ENCODE data around the gene HSH2D.
"Not testable (repeated sequence)": the region's sequence is repeated elsewhere in the genome, so short reads cannot be mapped to it uniquely, and the experiment has no call there.

The HSH2D gene

DNA sequence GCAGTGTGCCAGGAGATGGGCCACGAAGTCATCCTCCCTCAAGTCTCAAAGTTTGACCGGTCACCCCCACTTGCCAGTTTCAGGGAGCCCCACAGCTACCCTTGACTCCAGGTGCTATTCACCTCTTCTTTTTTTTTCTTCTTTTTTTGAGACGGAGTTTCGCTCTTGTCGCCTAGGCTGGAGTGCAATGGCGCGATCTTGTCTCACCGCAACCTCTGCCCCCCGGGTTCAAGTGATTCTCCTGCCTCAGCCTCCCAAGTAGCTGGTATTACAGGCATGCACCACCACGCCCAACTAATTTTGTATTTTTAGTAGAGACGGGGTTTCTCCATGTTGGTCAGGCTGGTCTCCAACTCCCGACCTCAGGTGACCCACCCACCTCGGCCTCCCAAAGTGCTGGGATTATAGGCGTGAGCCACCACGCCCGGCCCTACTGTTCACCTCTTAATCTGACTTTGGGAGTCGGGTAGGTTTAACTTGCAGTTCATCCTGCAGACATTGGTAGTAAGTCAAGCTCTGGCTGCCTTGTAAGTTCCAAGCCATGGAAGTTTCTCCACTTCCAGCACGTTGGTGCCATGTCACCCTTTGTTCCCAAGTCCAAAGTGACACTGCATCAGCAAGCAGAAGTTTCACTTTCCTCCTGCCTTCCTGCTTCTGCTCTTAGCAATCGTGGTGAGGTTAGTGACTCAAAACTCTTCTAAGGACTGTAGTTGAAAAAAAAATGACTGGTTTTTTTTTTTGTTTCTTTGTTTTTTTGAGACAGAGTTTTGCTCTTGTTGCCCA lies 24.2 kb upstream of the HSH2D start:
- DNase-seq (ENCODE audit: low read depth in 2 of 2), result not testable (repeated sequence)

DNA sequence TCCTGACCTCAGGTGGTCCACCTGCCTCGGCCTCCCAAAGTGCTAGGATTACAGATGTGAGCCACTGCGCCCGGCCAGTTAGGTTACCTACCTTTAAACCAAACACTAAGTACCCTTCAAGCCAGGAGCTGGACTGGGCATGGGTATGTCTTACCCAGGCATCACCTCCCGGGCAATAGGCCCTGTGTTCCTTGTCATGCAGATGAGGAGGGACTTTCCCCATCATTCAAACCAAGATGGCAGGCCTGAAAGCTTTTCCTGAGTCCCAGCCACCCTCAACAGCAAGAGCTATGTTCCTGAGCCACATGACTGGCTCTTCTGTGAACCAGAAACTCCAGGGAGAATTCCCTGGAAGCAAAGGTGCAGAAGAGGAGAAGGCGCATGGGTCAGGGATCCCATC lies 22.3 kb upstream of the HSH2D start:
- DNase-seq (ENCODE audit: low read depth in 2 of 2), result no peak

DNA sequence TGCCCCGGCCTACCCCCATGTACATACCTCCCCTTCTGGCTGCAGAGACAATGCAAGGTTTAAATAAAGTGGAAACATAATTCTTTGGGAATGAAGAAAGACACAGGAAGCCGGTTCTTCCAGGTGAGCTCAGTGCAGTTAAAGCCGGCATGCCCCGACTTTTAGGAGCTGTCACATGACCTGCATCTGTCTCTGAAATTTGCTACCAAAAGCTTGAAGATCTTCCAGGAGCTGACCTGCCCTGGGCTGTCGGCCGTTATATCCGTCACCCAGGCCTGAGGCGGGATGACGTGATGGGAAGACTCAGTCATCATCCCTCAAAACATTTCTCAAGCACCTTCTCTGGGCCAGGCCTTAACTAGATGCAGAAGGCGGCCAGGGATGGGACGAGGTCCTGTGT lies 21.5 kb upstream of the HSH2D start:
- DNase-seq (ENCODE audit: low read depth in 2 of 2), result no peak

DNA sequence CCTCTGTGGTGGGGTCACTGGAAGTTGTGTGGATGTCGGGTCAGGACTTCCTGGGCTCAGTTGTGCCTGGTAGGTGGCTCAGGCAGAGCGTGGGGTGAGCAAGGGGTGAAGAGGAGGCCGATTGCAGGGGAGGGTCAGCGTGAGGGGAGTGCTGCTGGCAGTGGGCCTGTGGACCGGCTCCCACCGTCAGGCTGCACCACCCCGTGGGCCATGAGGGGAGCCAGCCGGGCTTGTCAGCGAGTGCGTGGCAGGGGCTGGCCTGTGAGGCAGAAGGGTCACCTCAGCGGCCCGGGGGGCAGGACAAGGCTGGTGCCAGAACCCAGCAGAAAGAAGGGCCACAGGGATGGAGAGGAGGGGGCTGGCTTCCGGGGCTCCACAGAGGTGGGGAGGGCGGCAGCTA lies 18.5 kb upstream of the HSH2D start:
- no peak for DNase-seq (ENCODE audit: low read depth in 2 of 2)

DNA sequence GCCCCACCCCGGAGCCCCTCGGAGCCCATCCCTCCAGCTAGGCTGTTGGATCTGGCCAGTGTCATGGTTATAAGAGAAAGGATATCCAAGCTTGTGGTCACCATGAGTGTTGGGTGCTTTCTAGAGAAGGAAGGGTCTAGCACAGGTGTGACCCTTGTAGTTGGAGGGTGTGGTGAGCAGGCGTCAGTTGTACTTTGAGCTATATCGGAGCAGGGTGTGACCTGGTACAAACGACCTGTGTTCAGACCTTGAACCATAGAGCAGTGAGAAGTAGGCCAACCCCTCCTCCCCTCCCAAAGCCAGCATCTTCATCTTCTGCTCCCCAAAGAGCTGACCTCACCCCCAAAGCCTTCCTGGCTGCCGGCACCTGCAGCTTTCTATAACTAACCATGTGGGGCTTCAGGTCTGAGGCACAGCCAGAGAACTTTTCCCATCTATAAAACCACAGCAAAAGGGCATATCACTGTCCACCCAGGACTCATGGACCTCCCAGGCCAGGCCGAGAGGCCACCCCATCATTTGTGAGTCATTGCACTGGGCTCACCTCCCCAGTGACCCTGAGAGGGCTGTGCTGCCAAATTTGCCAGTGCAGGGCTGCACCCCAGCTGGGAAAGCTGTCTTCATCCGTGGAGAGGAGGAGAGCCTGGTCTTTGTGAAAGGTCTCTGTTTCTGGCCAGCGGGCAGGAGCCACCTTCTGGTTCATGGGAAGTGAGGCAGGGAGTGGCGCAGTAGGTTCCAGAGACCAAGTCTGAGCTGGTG lies 17.6 kb upstream of the HSH2D start:
- DNase-seq (ENCODE audit: low read depth in 2 of 2), result no peak

DNA sequence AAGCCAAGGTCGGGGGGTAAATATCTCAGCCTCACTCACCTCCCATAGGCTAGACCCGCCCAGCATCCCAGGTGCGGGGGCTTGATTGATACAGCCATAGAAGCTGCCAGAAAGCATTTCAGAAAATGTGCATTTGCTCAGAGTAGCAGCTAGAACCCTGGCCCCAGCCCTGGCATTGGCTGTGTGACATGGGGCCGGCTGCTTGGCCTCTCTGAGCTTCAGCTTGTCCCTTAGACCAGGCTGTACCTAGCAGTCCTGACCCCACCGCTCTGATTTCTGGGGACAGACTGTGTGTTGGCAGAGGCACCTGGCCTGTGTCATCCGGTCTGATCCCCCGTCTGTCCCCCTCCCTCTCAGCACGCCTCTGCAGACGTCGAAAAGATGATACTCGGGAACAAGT lies 16.4 kb upstream of the HSH2D start:
- no peak for DNase-seq (ENCODE audit: low read depth in 2 of 2)

DNA sequence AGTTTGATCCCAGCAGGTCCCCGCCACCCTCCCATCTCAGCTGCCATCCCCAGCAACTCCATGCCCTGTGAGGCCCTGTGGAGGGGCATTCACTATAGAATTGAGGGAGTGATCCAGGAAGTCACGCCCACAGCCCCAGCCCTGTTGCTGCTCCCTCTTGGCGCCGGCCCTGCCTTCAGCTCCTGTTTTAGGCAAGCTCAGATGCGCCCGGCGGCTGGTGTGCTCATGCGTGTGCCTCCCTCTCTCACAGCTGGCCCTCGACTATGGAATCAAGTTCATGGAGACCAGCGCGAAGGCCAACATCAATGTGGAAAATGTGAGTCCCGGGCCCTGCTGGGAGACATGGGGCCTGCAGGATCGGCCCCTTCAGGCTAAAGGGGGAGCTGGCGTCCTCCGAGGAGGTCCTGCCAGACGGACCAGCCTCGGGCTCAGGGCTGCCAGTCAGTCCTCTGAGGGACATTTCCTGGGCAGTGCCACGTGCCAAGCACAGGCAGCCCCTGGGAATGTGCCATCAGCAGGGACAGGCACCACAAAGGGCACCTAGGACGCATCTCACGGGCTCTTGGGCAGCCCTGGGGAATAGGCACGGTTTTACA lies 15.6 kb upstream of the HSH2D start:
- no peak for DNase-seq (ENCODE audit: low read depth in 2 of 2)

DNA sequence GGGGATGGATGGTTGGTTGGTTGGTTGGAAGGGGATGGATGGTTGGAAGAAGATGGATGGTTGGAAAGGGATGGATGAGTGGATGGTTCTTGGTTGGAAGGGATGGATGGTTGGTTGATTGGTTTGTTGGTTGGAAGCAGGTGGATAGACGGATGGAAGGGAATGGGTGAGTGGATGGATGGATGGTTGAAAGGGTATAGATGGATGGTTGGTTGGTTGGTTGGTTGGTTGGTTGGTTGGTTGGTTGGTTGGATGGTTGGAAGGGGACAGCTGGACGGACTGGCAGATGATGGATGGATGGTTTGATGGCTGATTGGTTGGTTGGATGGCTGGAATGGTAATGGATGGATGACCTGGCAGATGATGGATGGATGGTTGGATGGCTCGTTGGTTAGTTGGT lies 11.8 kb upstream of the HSH2D start:
- DNase-seq (ENCODE audit: low read depth in 2 of 2), result no peak

DNA sequence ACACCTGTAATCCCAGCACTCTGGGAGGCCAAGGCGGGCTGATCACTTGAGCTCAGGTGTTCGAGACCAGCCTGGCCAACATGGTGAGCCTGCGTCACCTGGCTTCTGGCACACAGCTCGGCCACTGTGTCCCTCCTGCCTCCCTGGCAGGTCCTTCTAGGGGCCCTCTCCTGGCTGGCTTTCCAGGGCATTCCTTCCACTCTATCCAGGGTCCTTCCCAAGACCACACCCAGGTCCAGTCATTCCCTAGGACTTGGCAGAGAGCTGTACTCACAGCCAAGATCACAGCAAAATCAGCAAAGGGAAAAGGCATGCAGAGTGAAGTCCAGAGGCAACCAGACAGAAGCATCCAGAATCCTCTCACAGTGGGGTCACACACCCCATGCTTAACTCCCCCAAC lies 9.7 kb upstream of the HSH2D start:
- no peak for DNase-seq (ENCODE audit: low read depth in 2 of 2)

DNA sequence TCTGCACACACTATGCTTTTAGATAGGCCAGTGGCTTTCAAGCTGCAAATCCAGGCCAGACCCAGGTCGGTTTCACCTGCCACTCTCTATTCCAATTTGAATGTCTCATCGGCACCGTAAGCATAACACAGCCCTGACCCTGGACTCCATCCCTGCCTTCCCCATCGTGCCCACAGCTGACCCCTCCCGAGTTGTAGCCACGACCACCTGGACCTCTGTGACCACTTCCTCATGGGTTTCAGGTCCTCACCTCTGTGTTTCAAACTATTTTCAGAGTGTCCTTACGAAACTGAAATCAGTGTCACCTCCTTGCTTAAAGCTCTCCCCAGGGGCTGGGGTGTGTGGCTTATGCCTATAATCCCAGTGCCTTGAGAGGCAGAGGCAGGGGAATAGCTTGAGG lies 9.0 kb upstream of the HSH2D start:
- DNase-seq (ENCODE audit: low read depth in 2 of 2), result no peak

DNA sequence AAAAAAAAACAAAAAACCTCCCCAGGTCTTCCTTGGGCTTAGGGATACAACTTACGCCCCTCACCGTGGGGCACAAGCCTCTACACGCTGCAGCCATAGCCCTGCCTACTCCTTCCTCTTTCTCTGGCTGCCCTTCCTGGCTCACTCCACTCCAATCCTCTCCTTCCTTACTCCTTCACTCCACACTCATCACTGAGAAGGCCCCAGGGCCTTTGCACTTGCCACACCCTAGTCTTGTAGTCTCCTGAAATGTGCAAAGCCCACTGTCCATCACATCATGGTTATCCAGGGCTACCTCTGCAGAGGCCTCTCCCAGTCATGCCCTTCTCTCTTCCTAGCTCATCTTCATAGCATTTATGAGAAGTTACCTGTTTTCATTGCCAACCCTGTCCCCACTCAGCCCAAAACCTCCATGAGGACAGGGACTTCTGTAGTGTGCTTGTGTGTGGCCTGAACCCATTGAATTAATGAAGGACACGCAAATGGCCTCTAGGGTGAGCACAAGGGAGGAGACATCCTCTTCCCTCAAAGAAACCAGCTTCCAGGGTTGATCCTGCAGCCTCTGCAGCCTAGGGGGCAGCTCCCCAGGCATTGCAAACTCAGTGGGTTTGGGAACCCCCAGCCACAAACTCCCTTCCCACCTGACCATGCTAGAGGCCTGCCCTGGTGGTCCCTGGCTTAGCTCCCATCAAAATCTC lies 7.9 kb upstream of the HSH2D start:
- no peak for DNase-seq (ENCODE audit: low read depth in 2 of 2)

DNA sequence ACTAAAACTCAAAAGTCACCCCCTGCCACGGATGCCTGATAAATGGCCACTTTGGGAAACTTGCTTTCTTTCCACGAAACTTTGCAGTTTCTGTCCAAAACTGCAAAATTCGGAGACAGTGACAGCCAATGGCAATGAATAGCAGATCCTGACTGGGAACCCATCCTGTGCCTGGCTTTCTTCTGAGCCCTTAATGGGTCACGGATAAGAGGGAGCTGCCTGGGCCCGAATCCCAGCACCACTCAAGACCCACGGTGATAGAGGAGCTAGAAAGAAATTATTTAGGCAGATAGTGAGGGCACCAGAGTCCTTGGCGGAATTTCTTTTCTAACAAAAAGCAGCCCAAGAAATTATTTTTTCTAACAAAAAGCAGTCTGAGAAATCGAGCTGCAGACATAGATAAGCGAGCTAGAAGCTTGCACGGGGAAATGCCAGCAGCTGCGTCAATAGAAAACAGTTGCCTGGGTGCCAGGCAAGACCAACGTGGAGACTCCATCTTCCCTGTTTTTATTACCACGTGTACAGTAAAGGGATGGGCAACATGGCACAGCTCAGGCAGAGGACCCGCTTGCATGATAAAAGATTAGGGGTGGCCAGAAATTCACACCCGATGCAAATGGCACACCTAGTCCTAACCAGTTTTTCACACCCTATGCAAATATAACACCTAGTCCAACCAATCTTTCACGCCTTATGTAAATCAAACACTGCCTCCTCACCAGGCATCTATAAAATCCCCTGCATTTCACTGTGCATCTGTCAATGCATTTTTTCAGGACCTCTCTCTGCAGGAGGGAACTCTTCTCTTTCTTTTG lies 7.1 kb upstream of the HSH2D start:
- DNase-seq (ENCODE audit: low read depth in 2 of 2), result no peak

DNA sequence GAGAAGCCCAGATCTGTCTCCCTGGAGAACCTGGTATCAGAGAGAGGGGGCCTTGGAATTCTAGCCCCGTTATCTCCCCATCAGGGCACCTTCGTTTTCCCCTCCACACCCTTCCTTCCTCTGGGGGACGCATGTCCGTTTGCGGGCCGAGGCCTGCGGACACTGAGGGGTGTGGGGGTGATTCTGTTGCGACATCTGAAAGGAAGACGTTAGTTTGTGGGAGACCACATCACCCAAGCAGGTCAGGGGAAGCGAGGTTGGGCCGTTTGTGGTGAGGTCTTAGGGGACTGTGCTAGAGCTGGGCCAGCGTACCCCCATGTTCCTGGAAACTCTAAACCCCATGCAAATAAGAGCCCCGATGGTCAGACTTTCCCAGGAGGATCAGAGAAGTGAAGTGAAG lies 3.7 kb upstream of the HSH2D start:
- DNase-seq (ENCODE audit: low read depth in 2 of 2), result no peak

DNA sequence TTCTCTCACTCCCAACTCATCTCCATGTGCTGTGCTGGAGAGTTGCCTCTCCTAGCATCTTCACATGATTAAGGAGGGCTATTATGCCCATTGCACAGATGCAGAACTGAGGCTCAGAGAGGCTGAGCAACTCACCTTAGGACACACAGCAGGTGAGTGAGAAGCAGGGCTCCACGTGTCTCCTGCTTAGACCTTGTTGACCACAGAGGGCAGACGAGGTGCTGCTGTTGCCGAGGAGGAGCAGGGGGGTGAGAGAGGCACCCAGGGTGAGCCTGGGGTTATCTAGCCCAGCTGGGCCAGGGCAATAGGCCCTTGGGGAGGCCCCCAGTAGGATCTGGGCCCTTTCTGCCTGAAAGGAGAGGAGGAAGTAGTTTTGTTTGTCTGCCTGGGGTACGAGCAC lies 2.4 kb upstream of the HSH2D start:
- no peak for DNase-seq (ENCODE audit: low read depth in 2 of 2)

DNA sequence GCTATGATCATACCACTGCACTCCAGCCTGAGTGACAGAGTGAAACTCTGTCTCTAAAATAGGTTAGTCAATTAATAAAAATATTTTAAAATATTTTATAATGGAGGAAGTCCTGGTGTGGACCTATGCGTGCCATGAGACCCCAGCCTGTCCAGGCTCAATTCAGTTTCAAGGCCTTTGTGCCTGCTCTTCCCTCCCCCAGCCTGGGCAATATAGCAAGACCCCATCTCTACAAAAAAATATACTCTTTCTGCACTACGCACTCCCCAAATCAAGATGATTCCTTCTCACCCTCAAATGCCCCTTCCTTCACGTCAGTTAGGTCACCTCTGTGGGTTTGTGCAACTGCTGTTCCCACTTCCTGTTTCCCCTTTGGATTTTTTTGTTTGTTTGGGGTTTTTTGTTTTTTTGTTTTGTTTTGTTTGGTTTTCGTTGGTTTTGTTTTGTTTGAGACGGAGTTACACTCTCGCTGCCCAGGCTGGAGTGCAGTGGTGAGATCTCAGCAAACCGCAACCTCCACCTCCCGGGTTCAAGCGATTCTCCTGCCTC lies 1.4 kb upstream of the HSH2D start:
- no peak for DNase-seq (ENCODE audit: low read depth in 2 of 2)

DNA sequence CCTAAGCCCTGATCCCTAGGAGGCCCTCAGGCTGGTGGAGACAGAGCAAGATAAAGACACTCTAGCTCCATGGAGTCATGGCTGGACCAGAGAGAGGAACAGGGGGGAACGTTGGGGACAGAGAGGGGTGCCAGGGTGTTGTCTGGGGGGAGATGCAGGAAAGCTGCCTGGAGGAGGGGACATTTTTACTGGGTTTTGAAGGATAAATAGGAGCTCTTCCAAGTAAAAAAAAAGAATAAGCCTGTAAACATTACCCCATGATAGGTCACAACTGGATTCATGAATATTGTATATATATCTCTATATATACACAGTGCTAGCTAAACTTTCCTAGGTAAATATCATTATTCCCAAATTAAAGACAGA lies 714 bp downstream of the HSH2D start:
- no peak for DNase-seq (ENCODE audit: low read depth in 2 of 2)

DNA sequence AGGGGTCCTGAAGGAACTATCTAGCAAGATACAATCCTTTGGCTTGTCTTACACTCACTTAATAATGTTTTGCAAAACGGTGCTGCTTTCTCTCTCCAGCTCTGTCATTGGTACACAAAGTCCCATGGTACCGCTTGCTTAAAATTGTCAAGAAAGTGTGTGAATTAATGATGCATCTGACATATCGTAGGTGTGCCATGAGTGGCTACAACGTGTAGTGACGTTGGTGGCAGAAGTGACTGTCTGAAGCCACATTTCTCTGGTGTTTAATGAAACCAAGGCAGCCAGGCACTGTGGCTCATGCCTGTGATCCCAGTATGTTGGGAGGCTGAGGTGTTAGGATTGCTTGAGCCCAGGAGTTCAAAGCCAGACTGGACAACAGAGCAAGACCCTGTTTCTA lies 2.6 kb downstream of the HSH2D start:
- DNase-seq (ENCODE audit: low read depth in 2 of 2), result no peak

DNA sequence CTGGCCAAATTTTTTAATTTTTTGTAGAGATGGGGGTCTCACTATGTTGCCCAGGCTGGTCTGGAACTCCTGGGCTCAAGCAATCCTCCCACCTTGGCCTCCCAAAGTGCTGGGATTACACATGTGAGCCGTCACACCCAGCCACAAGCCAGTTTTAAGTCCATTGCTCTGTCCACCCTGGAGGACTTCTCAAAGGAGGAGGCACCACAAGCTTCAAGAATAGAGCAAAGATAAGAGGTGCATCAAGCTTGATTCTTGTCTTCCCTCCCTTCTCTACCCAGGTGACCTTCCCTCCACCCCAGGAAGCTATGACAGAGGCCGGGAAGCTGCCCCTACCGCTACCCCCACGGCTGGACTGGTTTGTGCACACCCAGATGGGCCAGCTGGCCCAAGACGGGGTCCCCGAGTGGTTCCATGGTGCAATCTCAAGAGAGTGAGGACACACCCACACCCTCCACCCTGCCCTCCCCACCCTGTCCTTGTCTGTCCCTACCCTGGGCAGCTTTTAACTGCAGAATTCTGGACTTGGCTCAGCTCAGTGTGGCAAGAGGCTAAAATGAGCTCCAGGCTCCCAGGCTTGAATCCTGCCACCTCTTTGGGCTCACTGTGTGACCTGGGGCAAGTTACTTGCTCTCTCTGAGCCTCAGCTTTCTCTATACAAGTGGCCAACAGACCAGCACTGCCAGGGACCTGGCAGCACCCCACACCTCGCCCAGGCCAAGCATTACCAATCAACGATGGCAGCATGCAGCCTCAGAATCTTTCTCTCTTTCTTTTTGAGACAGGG lies 5.2 kb downstream of the HSH2D start:
- no peak for DNase-seq (ENCODE audit: low read depth in 2 of 2)

DNA sequence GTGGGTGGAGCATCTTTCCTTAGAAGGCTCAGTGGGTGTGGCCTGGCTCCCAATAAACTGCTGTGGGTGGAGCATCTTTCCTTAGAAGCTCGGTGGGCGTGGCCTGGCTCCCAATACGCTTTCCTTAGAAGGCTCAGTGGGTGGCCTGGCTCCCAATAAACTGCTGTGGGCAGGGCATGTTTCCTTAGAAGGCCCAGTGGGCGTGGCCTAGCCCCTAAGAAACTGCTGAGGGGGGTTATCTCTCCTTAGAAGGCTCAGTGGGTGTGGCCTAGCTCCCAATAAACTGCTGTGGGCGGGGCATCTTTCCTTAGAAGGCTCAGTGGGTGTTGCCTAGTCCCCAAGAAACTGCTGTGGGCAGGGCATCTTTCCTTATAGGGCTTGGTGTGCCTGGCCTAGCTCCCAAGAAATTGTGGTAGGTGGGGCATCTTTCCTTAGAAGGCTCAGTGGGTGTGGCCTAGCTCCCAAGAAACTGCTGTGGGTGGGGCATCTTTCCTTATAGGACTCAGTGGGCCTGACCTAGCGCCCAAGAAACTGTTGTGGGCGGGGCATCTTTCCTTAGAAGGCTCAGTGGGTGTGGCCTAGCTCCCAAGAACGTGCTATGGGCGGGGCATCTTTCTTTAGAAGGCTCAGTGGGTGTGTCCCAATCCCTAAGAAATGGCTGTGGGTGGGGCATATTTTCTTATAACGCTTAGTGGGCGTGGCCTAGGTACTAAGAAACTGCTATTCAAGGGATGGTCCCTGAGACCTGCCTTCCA lies 10.3 kb downstream of the HSH2D start:
- DNase-seq (ENCODE audit: low read depth in 2 of 2), result no peak

DNA sequence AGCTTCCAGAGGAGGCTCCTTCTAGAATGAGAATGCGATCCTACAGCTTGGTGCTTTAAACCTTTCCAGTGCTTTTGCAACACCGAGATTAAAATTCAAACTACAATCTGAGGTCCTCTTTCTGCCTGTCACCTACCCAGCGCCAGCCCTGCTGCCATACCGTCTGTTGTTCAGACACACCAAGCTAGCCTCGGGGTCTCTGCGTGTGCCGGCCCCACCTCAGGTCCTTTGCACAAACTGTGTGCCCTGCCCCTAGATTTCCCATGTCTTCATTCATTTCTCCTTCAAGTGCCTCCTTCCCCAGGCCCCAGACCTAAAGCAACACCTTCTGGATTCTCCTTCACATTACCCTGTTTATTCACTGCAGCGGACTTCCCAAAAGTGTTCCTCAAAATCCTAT lies 11.1 kb downstream of the HSH2D start:
- DNase-seq (ENCODE audit: low read depth in 2 of 2), result no peak

Measured in stimulated activated CD8-positive, alpha-beta memory T cell treated with anti-CD3 and anti-CD28 coated beads, Interleukin-7, amount 100 ng/mL, for 1 hour (primary cell).